ENCODE results near the gene TAF9B. TPM values are rescaled to one million over a fixed set of nuclear protein-coding genes. Genes with fewer than 3 reads are reported as not detected.

Gene TAF9B
- total RNA-seq, 1 donor from 2014 or later = 44.4 TPM

DNA sequence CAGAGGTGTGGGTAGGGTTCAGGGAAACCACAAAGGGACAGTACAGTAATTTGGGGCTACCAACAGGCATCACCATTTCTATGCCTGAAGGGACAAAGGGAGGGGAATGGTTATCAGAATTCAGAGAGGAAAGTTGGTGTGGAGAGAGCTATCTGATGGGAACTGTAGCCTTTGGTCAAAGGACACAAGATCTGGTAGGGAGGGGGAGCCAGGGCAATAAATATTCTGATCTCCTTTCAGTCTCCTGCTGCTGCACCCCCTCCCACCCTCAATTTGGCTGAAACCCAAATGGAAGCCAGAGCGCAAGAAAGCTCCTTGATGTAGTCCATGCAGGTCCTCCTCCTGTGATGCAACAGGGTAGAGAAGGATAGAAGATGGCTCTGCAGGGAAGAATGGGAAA lies 20.8 kb downstream of the TAF9B start:
- TF ChIP-seq, protein P1, sequence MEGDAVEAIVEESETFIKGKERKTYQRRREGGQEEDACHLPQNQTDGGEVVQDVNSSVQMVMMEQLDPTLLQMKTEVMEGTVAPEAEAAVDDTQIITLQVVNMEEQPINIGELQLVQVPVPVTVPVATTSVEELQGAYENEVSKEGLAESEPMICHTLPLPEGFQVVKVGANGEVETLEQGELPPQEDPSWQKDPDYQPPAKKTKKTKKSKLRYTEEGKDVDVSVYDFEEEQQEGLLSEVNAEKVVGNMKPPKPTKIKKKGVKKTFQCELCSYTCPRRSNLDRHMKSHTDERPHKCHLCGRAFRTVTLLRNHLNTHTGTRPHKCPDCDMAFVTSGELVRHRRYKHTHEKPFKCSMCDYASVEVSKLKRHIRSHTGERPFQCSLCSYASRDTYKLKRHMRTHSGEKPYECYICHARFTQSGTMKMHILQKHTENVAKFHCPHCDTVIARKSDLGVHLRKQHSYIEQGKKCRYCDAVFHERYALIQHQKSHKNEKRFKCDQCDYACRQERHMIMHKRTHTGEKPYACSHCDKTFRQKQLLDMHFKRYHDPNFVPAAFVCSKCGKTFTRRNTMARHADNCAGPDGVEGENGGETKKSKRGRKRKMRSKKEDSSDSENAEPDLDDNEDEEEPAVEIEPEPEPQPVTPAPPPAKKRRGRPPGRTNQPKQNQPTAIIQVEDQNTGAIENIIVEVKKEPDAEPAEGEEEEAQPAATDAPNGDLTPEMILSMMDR (conservative IDR thresholded peaks at IDR 0.05) = no peak
- no peaks in the 10 kb centered on the region for H3K4me1 Mint-ChIP-seq
- H3K27ac Mint-ChIP-seq (ENCODE audit: unreplicated experiment) = no peak overlapping the region
- no peak for DNase-seq (ENCODE audit: low read depth, low spot score)
- H3K36me3 Mint-ChIP-seq (ENCODE audit: low read depth) = peaks cover 14% of the 10 kb centered on the region
- no peaks in the 10 kb centered on the region for H3K27me3 Mint-ChIP-seq (ENCODE audit: low read depth)
- H3K9me3 Mint-ChIP-seq = no peaks in the 10 kb centered on the region
- no peak overlapping the region for H3K4me3 Mint-ChIP-seq

DNA sequence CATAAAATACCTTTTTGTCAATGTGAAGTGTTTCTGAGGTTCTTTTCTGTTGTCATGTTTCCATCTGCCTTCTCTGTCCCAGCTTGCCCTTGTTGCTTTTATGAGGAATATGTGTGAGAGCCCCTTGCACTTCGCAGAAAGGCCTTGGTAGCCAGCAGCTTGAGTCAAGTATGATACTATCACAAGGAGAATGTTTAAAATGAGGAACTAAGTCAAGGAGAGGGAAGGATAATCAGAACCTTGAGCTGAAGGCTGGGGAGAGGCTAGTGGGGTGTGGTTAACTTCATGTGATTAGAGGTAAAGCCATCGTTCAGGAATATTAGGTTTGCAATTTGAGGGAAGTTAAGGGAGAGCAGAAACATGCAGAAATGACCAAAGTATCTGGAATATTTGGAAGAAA lies 22.7 kb downstream of the TAF9B start:
- Mint-ChIP-seq H3K9me3 (no peaks in the 10 kb centered on the region), H3K36me3 (ENCODE audit: low read depth) (peaks cover 10% of the 10 kb centered on the region), H3K4me1 (no peaks in the 10 kb centered on the region), H3K4me3 (no peak overlapping the region), H3K27ac (ENCODE audit: unreplicated experiment) (no peak overlapping the region), H3K27me3 (ENCODE audit: low read depth) (no peaks in the 10 kb centered on the region)
- TF ChIP-seq, protein P1 (conservative IDR thresholded peaks at IDR 0.05) = no peak
- DNase-seq (ENCODE audit: low read depth, low spot score) = no peak

DNA sequence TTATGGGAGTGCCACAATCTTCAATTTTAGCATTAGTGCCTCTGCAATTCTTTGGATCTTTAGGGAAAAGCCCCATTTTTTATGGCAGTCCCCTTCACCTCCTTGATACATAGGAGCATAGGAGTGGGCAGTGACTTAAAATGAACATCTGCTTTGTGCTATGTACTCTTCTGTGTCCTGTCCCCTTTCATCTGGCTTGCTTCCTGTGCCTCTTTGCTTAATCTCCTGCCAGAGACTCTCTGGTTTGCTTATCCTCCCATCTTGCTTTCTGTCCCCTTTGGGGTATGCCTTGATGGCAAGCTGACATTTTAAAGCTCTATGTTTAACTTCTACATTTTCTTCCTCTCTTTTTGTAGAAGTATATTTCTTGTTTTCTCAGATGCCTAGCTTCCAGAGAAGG lies 23.1 kb downstream of the TAF9B start:
- Mint-ChIP-seq H3K27ac (ENCODE audit: unreplicated experiment) (no peak overlapping the region), H3K4me1 (no peaks in the 10 kb centered on the region), H3K27me3 (ENCODE audit: low read depth) (no peaks in the 10 kb centered on the region), H3K4me3 (no peak overlapping the region), H3K36me3 (ENCODE audit: low read depth) (peaks cover 13% of the 10 kb centered on the region), H3K9me3 (no peaks in the 10 kb centered on the region)
- TF ChIP-seq, protein P1 (conservative IDR thresholded peaks at IDR 0.05) = no peak
- DNase-seq (ENCODE audit: low read depth, low spot score) = no peak

DNA sequence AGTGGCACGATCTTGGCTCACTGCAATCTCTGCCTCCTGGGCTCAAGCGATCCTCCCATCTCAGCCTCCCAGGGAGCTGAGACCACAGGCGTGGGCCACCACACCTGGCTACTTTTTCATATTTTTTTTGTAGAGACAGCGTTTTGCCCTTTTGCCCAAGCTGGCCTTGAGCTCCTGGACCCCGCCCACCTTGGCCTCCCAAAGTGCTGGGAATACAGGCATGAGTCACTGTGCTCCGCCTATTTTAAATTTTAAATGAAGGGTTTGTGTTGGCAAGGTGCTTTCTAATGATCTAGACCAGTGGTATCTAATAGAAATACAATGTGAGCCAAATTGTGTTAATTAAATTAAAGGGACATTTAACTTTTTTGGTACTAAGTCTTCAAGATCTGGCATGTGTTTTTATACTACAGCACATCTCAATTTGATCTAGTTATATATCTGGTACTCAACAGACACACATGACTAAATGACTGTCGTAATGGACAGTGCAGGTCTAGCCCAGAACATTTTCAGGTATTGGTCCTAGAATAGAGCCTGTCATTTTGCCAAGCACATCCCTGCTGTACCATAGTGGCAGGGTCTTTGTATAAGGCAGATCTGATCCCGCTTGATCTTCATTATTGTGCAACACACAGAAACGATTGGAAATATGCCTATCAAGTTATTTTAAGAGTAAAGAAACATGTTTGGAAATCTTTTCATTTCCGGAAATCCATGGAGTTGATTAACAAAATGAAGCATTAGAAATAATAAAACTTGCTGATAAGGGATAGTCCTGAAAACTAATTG lies 28.1 kb downstream of the TAF9B start:
- TF ChIP-seq, protein P1 (conservative IDR thresholded peaks at IDR 0.05) = no peak
- H3K9me3 Mint-ChIP-seq = no peaks in the 10 kb centered on the region
- H3K4me3 Mint-ChIP-seq = no peak overlapping the region
- H3K36me3 Mint-ChIP-seq (ENCODE audit: low read depth) = peaks cover 7% of the 10 kb centered on the region
- H3K27ac Mint-ChIP-seq (ENCODE audit: unreplicated experiment) = no peak overlapping the region
- no peak for DNase-seq (ENCODE audit: low read depth, low spot score)
- no peaks in the 10 kb centered on the region for H3K27me3 Mint-ChIP-seq (ENCODE audit: low read depth)
- peaks cover 10% of the 10 kb centered on the region for H3K4me1 Mint-ChIP-seq

DNA sequence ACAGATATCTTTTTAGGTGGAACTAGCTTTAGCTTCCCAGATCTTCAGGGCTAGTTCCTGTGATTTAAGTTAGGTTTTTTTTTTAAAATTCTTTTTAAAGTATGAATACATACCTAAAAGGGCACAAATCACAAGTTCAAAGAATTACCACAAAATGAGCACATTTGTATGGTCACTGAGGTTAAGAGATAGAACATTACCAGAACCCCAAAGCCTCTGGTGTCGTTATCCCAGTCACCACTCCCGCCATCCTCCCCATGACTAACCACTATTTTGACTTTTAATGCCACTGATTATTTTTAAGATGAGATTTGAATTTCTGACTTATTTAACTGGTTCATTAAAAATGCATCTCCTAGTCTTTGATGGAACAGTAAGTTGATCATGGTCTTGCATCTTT lies 30.0 kb downstream of the TAF9B start:
- Mint-ChIP-seq H3K4me3 (no peak overlapping the region), H3K9me3 (no peaks in the 10 kb centered on the region), H3K36me3 (ENCODE audit: low read depth) (peaks cover 7% of the 10 kb centered on the region), H3K27me3 (ENCODE audit: low read depth) (no peaks in the 10 kb centered on the region), H3K27ac (ENCODE audit: unreplicated experiment) (no peak overlapping the region), H3K4me1 (peaks cover 25% of the 10 kb centered on the region)
- TF ChIP-seq, protein P1 (conservative IDR thresholded peaks at IDR 0.05) = no peak
- no peak for DNase-seq (ENCODE audit: low read depth, low spot score)

Data from neural crest cell (in vitro differentiated cells).